Breast epithelium (tissue), 3 donors: ENCODE results near the gene UBA5.

Experiments used
- POLR2A ChIP-seq: fragments of 450-650 bp; IDR thresholded peaks from one replicate; pipeline ENCODE4 v1.6.1; 2016; ENCODE audit warnings: antibody characterized with exemption, mild to moderate bottlenecking, moderate library complexity
- POLR2AphosphoS5 ChIP-seq, 3 donors: sonication (generic); formaldehyde crosslinking; IDR thresholded peaks; one replicate each; pipeline ENCODE4 v1.6.1; 2017; ENCODE audit warnings: antibody characterized with exemption in 3 of 3
- TF ChIP-seq, protein P1 (sequence below), 3 donors: fragments of 450-650 bp; IDR thresholded peaks; one replicate each; pipeline ENCODE4 v1.5.1; 2016 to 2017; ENCODE audit warnings: antibody characterized with exemption in 3 of 3, mild to moderate bottlenecking in 3 of 3, moderate library complexity in 3 of 3

DNA sequence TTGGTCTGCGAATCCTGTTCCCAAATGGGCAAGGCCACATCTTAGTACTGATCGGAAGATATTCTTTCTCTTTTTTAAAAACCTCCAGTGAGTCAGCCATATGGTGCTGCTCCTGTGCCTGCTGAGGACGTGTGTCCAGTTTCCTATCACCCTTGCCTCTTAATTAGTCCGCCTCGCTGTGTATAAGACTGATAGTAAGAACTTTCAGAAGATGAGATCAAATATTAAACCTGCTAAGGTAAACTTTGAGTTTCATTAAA, 612 bp downstream of the UBA5 start:
- no peak for TF ChIP-seq POLR2AphosphoS5 (IDR thresholded peaks at IDR 0.05)
- TF ChIP-seq, protein P1, sequence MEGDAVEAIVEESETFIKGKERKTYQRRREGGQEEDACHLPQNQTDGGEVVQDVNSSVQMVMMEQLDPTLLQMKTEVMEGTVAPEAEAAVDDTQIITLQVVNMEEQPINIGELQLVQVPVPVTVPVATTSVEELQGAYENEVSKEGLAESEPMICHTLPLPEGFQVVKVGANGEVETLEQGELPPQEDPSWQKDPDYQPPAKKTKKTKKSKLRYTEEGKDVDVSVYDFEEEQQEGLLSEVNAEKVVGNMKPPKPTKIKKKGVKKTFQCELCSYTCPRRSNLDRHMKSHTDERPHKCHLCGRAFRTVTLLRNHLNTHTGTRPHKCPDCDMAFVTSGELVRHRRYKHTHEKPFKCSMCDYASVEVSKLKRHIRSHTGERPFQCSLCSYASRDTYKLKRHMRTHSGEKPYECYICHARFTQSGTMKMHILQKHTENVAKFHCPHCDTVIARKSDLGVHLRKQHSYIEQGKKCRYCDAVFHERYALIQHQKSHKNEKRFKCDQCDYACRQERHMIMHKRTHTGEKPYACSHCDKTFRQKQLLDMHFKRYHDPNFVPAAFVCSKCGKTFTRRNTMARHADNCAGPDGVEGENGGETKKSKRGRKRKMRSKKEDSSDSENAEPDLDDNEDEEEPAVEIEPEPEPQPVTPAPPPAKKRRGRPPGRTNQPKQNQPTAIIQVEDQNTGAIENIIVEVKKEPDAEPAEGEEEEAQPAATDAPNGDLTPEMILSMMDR (IDR thresholded peaks at IDR 0.05) = no peak
- TF ChIP-seq POLR2A = no peak
